Kidney epithelial cell (primary cell): ENCODE results near the gene RAD51B. TPM values are rescaled to one million over a fixed set of nuclear protein-coding genes. Genes with fewer than 3 reads are reported as not detected.

Source experiments
- DNase-seq: peaks from one replicate; pipeline ENCODE4 v3.0.0-alpha.2; 2010; ENCODE audit warnings: low read depth
- H3K27me3 ChIP-seq: 2 replicates; pipeline ENCODE4 v1.6.0; 2011; ENCODE audit warnings: low read length; ENCODE audit not compliant: control insufficient read depth, insufficient read depth
- H3K36me3 ChIP-seq: 2 replicates; pipeline ENCODE4 v1.5.1; 2011; ENCODE audit warnings: low read length; ENCODE audit not compliant: control insufficient read depth, insufficient read depth
- H3K4me3 ChIP-seq: 2 replicates; pipeline ENCODE4 v1.5.1; 2011; ENCODE audit warnings: low read depth, mild to moderate bottlenecking, control low read depth, low read length
- total RNA-seq: library from RNA; depleted of rRNA; stranded (reverse); fragments of >200 nt; gene quantifications from 2 replicates; pipeline ENCODE4 v1.2.3, GENCODE V29; 2015
- TF ChIP-seq, protein P1 (sequence below): IDR thresholded peaks from 2 replicates; pipeline ENCODE4 v1.5.1; 2011; ENCODE audit warnings: mild to moderate bottlenecking, moderate library complexity, low read length, control low read depth, inconsistent platforms; ENCODE audit not compliant: insufficient read depth, poor library complexity, severe bottlenecking

Gene RAD51B
- total RNA-seq, 1 donor from 2014 or later, result 9.5 TPM

DNA sequence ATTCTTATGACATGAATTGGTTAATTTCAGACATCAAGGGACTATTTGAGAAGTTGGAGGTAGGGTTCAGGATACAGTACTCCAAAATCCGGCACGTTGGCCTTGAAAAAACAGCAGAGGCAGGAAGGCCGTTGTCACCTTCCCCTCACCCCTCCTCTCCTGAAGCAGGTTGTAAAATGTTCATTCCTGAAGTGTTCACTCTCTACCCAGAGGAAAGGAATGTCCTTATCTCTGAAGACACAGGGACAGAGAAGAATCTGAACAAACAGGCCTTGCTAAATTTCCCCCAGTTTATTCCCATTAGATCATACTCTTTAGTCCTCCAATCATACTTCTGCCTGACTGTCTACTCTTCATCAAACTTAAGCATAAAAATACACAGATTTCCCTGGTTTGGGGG lies 659.7 kb downstream of the RAD51B start:
- no peak for DNase-seq
- TF ChIP-seq, protein P1, sequence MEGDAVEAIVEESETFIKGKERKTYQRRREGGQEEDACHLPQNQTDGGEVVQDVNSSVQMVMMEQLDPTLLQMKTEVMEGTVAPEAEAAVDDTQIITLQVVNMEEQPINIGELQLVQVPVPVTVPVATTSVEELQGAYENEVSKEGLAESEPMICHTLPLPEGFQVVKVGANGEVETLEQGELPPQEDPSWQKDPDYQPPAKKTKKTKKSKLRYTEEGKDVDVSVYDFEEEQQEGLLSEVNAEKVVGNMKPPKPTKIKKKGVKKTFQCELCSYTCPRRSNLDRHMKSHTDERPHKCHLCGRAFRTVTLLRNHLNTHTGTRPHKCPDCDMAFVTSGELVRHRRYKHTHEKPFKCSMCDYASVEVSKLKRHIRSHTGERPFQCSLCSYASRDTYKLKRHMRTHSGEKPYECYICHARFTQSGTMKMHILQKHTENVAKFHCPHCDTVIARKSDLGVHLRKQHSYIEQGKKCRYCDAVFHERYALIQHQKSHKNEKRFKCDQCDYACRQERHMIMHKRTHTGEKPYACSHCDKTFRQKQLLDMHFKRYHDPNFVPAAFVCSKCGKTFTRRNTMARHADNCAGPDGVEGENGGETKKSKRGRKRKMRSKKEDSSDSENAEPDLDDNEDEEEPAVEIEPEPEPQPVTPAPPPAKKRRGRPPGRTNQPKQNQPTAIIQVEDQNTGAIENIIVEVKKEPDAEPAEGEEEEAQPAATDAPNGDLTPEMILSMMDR, result no peak
- Histone ChIP-seq H3K27me3 (no peaks in the 10 kb centered on the region), H3K4me3 (no peak overlapping the region), H3K36me3 (no peaks in the 10 kb centered on the region)

DNA sequence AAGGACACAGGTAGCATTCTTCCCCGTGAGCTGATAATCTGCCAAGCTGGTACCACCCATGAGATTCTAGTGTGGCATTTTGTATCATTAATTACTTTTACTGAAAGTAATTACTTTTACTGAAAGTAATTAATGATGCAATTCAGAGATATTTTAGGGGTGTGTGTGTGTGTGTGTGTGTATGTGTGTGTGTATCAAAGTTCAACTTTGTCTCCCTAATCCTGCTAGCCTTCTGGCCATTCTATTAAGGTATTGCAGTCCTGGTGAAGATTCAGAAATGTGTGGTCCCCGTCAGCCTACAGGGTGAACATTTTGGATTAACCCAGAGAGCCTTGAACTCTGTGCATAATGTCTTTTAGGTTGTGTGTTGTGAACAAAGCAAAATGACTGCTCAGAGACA lies 662.4 kb downstream of the RAD51B start:
- DNase-seq, result no peak
- Histone ChIP-seq H3K4me3 (no peak overlapping the region), H3K36me3 (no peaks in the 10 kb centered on the region), H3K27me3 (no peaks in the 10 kb centered on the region)
- TF ChIP-seq, protein P1, result no peak

DNA sequence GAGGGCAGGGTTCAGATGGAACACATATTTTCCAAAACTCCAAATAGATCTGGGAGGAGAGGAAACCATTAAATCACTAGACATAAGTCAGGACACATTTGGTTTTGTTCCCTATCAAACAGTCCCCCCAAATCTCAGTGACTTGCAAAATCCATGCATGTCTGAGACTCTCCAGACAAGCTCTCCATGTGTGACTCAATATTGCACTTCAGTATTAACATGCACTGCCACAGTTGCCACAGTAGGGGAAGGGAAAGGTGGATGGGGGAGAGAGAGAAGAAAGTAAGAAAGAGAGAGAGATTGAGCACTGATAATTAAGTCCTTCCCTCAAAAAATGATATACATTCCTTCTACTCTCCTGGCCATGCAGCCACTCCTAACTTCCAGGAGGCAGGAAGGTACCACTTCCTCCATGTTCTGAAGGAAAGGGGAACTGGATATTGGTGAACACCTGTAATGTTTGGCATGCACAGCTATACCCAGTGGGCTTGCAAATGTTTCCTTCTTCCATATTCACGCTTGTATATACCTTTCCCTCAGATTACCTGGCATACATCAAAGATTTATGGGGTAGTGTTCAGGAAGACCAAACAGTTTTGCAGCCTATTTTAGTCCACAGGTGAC lies 663.3 kb downstream of the RAD51B start:
- Histone ChIP-seq H3K36me3 (no peaks in the 10 kb centered on the region), H3K27me3 (no peaks in the 10 kb centered on the region), H3K4me3 (no peak overlapping the region)
- TF ChIP-seq, protein P1, result no peak
- DNase-seq, result no peak

DNA sequence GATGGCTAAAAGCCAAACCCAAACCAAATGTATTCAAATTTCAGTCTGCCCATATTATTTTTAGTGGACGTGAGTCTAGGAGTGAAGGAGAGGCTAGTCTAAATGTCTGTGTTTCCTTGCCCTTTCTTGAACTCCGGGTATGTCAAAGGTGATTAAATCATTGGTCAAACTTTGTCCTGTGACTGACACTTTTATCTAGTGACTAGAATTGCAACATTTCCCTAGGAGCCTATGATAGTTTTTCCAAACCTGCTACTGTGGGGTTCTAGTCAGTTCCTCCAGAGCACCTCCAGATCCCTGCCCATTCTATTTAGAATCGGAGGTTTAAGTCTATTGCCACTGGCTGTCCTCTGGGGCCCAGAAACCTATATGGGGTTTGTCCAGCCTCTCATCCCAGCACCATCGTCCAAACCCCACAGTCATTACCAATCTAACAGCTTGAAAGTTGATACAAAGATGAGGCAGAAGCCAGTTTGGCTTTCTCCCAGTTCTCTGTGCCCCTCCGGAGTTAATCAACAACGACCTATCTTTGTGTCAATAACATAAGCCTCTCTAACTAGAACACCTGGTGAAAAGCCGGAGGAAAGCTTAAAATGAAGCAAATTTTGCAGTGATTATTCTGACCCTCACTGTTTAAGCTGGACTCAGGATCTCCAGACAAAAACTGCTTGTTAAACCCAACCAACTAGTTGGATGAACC lies 666.6 kb downstream of the RAD51B start:
- DNase-seq, result no peak
- TF ChIP-seq, protein P1, result no peak
- H3K27me3 ChIP-seq, result no peaks in the 10 kb centered on the region
- no peak overlapping the region for H3K4me3 ChIP-seq
- H3K36me3 ChIP-seq, result no peaks in the 10 kb centered on the region

DNA sequence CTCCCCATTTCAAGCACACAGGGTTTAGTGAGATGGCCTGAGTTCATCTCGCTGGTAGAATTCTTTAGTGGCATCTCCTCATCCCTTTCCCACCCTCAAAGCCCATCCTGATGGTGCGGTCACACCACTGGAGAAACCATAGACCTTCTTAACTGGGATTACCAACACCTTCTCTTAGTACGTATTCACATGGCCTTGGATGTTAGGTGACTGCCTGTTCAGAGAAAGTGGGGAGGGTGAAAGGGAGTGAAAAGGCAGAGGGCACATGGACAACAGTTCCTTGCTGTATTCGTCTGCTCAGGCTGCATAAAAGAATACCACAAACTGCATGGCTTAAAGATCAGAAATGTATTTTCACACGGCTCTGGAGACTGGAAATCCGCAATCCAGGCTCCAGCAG lies 667.2 kb downstream of the RAD51B start:
- TF ChIP-seq, protein P1, result no peak
- no peaks in the 10 kb centered on the region for H3K27me3 ChIP-seq
- no peaks in the 10 kb centered on the region for H3K36me3 ChIP-seq

More for the DNA sequence above, 667.2 kb downstream of the RAD51B start:
- H3K4me3 ChIP-seq, result no peak overlapping the region
- no peak for DNase-seq
